GM21723 (cell line): Measurements from ENCODE around the gene TUT4.

Experiments
- ATAC-seq: cut with Tn5 transposase; IDR thresholded peaks from one replicate; pipeline ENCODE4 v1.9.1; 2021; ENCODE audit warnings: mild to moderate bottlenecking, moderate library complexity; ENCODE audit not compliant: unreplicated experiment

TUT4 gene

DNA sequence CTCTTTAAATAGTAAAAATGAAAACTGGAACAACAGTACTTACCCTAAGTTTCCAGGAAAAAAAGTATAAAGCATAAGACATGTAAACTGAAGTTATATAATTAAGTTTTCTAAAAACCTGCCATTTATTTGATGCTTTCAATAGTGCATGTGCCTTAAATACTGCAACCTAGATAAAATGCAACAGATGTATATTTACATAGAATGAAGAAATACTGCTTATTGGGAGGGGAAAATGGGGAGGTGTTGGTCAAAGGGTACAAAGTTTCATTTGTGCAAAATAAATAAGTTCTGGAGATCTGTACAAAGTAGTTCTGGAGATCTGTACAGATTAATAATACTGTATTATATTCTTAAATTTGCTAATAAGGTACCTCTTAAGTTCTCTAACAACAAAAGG is 79.9 kb downstream of the TUT4 start:
- ATAC-seq: no peak

DNA sequence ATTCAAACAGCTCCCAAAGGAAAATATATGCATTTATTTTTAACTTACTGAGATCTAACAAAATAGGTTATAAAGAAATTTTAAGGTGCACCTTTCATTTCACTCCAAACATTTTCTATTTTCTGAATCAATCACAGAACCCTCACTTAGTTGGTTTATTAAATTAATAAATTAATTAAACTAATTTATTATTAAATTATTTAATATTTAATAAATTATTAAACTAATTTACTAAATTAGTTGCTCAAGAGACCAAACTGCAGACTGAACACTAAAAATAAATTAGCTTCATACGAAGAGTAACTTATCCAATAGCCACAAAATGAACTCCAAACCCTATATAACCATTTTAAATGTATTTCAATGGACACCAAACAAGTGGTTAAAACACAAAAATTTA is 80.5 kb downstream of the TUT4 start:
- no peak for ATAC-seq

DNA sequence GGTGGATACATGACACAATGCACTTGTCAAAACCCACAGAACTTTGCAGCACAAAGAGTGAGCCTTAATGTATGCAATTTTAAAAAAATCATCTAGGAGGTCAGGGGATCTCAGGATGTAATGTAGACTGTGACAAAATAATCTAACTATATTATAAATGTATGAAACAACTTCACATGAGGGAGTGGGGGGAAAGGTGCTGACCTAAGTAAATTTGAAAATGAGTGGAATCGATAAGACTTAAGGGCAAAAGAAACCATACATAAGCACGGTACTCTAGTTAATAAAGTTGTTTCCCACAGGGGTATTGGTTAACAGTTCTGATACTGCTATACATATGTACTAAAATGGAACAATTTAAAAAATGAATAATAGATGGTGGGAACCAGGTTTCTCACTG is 83.8 kb downstream of the TUT4 start:
- ATAC-seq: no peak

DNA sequence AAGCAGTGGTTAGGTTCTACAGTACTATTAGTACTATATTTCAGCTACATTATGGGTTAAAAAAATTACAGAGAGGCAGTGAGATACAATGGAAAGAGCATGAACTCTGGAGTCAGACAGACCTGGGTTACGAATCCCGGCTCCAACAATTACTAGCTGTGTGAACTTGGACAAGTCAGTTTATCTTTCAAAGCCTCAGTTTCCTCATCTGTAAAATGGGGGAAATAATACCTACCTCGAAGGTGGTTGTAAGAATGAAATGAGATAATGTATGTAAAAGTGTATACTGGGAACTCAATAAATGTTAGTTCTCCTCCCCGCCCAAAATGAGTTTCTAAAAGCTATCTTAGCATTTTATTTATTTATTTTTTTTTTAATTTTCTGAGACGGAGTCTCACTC is 89.0 kb downstream of the TUT4 start:
- no peak for ATAC-seq

DNA sequence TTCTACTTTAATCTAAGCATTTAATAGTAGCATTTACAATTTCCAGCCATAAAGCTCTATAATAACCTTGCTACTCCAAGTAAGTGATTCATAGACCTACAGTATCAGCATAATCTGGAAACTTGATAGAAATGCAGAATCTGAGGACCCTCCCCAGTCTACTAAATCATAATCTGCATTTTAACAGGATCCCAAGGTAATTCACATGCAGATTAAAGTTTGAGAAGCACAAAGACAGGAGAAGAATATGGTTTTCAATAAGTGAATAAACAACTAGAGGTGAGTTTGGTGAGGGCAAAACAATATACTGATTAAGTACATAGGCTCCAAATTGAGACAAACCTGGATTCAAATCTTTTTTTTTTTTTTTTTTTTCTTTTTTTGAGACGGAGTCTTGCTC is 91.1 kb downstream of the TUT4 start:
- ATAC-seq: no peak

DNA sequence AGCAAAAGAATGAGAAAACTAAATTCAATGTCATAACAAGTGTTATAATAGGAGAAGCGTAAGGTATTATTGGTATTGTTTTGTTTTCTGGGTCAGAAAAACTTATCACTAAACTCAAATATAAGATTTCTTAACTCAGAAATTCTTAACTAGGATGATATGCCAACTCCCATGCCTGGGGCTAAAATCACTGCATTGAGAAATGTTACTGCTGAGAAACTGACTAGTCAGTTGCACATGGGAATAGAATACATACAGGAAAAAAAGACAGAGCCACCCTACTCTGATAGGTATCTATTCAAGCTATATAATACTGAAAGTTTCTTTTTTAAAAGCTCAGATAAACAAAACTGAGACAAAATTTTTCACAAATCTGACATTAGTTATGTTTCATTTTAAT is 92.2 kb downstream of the TUT4 start:
- ATAC-seq: no peak

DNA sequence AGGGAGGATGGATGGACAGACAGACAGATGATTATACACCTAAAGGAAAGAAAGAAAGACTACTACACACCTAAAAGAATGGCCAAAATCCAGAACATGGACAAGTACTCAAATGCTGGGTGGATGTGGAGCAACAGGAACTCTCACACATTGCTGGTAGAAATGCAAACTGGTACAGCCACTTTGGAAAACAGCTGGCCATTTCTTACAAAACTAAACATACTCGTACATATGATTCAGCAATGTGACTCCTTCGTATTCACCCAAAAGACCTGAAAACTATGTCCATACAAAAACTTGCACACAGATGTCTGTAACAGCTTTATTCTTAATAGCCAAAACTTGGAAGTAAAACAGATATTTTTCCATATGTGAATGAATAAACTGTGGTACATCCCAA is 97.2 kb downstream of the TUT4 start:
- ATAC-seq: no peak

DNA sequence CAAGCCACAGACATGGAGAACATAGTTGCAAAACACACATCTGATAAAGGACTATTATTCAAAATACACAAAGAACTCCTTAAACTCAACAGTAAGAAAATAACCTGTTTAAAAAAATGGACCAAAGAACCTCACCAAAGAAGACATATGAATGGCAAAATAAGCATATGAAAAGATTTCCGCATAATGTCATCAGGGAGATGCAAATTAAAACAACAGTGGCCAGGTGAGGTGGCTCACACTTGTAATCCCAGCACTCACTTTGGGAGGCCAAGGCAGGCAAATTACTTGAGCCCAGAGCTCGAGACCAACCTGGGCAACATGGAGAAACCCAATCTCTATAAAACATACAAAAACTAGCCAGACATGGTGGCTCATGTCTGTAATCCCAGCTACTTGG is 98.1 kb downstream of the TUT4 start:
- no peak for ATAC-seq

DNA sequence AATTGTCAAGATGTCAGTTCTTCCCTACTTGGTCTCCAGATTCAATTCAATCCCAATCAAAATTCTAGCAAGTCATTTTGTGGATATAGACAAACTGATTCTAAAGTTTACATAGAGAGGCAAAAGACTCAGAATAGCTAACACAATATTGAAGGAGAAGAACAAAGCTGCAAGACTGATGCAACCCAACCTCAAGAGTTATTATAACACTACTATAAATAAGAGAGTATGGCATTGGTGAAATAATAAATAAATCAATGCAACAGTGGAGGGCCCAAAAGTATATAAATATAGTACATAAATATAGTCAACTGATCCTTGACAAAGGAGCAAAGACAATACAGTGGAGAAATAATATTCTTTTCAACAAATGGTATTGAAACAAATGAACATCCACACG is 98.8 kb downstream of the TUT4 start:
- ATAC-seq: no peak

DNA sequence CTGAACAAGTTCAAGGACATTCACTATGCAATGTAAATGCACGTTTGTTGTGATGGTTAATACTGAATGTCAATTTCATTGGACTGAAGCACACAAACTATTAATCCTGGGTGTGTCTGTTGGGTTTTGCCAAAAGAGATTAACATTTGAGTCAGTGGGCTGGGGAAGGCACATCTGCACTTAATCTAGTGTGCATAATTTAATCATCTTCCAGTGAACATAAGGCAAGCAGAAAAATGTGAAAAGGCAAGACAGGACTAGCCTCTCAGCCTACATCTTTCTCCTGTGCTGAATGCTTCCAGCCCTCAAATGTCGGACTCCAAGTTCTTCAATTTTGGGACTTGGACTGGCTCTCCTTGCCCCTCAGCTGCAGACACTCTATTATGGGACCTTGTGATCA is 108.4 kb downstream of the TUT4 start:
- no peak for ATAC-seq

DNA sequence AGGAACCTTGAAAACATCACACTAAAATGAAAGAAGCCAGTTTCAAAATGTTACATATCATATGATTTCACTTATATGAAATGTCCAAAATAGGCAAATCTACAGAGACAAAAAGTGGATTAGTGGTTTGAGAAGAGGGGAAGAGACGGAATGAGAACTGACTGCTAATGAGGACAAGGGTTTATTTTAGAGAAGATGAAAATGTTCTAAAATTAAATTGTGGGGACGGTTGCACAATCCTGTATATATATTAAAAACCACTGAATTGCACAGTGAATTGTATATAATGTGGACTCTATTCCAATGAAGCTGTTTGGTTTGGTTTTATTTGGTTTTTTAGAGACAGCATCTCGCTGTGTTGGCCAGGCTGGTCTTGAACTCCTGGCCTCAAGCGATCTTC is 112.9 kb downstream of the TUT4 start:
- ATAC-seq: no peak

DNA sequence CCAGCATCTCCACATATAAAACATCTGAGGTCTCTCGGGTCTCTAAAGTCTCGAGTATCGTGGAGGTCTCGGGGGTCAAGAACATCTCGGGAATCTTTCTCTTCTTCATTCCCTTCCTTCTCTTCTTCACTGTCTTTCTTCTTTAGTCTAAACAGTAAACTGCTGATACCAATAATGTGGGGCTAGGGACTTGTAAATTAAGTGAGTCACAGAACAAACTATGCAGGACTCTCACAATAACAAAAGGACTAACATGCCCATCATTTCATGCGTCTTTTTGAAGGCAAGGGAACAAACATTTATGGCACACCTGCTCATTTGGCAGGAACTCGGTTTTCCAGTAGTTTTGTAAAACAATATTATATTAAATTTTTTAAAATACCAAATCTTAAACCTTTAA is 116.1 kb downstream of the TUT4 start:
- ATAC-seq: no peak

DNA sequence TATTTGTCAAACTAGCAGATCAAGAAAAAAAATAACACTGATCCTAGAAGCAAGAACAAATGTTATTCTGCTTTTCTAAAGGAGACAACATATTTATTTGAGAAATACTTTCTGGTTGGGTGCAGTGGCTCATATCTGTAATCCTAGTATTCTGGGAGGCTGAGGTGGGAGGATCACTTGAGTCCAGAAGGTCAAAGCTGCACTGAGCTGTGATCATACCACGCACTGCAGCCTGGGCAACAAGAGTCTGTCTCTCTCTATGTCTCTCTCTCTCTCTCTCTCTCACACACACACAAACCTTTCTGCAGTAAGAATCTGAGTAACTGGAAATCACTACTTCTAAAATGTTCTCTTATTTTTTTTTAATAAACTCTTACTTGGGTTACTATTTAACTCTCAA is 117.2 kb downstream of the TUT4 start:
- no peak for ATAC-seq

DNA sequence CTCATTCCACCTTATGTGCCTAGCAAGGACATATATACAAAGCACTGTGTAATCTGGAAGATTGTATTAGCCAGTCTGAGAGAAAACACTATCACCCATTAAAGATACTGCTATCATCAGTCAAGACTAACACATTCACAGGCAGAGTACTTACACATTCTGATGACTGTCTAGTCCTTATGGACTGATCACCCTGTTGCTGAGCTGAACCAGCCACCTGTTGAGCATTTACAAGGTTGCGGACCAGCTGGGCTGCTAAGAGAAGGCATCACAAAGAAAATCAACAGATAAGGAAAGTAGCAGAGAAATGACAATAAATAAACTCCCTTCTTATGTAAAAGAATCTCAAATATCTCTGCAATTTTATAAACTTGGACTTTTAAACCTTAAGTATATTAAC is 117.7 kb downstream of the TUT4 start:
- ATAC-seq: no peak

DNA sequence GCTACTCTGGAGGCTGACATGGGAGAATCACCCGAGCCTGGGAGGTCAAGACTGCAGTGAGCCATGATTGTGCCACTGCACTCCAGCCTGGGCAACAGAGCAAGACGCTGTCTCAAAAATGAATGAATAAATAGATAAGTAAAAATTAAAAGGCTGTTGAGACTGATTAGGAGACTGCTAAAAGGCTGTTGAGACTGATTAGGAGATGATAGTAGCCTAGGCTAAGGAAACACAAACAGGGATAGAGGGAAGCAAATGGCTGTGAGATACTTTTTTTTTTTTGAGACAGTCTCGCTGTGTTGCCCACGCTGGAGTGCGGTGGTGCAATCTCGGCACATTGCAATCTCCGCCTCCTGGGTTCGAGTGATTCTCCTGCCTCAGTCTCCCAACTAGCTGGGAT is 120.1 kb downstream of the TUT4 start:
- no peak for ATAC-seq

DNA sequence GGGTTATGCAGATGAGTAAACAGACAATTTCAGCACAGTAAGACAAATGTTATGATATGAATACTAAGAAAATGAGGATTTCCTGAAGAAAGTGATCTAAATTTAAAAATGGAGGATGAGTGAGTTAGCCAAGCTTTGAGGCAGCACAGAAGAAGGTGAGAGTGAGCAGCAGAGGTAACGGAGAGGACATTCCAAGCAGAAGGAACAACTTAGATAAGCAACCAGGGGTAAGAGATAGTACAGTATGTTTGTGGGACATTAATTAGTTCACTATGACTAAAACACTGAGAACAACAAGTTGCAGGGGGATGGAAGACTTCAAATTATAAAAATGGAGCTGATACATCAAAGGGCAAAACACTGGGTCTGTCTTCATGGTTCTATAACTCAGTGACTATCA is 125.7 kb downstream of the TUT4 start:
- no peak for ATAC-seq

DNA sequence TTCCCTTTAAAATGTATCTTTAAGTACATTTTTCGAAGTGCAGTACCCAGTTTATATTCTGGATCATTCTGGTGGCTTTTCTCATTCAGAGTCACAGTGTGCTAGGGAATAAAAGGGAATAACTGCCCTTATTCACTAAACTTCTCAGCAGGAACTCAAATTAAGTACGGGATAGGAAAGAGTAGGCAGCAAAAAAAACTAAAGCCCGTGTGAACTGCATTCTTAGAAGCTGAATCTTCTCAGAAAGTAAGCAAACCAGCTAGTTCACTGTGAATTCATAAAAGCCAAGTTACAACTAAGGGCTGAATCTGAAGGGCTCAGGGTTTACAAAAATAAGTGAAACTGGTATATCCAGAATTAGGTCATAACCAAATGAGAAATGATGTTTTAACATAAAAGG is 126.5 kb downstream of the TUT4 start:
- ATAC-seq: no peak

DNA sequence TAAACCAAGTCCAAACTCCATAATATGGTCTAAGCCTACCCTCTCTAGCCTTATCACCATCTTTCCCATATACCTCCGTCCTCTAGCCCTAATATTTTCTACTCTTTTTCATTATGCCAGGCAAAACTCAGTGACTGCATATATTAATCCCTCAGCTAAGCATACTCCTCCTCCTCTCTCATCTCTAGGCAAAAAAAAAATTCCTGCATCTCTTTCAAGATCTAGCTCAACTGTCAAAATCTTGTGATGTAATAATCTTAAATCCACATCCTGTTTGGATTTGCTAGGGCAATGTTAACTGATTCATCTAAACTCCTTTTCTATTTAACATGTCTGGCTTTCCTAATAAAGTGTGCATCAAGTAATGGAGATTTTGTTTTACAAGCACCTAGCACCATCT is 128.1 kb downstream of the TUT4 start:
- ATAC-seq: no peak

DNA sequence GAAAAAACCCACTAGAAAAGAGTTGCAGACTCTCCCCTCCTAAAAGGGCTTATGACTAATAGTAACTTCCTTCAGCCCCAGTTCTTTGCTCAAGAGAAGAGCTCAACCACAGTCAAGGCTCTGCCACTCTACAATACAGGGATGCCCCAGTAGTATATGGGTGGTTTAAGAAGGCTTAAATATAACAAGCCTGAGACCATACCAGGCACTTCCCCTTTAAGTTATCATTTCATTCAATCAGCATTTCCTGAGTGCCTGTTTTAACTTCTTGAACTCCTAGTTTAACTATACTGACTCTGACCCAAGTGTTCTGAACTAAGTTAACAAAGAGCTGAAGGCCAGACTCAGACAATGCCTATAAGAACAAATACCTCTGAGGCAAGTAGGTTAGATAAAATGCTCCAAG is 128.7 kb downstream of the TUT4 start:
- no peak for ATAC-seq

DNA sequence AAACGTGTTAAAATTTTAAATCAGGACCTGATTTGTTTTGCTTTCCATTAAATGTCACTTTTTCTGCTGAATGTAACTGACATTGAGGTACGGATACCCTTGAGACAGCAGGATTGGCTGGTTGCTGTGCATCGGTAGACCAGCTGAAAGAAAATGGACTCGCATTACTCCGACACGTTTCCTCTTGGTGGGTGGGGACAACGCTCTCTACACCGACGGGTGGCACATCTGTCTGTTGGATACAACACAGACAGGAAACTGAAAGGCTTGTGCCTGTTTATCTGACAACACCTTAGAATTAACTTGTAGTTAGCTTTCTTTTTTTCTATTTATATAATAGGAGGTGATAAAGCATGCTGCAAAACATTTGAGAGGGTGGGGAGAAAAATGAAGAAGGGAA is 129.1 kb downstream of the TUT4 start:
- no peak for ATAC-seq

DNA sequence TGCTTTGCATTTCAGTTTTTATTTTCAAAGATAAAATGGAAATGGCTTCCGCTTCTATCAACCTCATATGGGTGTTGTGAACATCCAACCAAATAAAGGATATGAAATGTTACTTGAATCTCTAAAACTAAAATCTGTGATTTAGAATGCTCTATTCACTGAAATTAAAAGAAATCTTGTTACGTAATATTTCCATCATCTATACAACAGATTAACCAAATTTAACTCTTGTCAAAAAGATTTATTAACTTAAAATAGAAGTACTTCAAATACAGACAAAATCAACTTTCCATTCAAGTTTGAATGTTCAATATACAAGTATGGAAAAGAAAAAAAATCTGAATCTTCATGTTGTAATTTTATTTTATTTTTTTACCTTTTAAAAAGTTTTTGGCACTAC is 129.8 kb downstream of the TUT4 start:
- no peak for ATAC-seq

DNA sequence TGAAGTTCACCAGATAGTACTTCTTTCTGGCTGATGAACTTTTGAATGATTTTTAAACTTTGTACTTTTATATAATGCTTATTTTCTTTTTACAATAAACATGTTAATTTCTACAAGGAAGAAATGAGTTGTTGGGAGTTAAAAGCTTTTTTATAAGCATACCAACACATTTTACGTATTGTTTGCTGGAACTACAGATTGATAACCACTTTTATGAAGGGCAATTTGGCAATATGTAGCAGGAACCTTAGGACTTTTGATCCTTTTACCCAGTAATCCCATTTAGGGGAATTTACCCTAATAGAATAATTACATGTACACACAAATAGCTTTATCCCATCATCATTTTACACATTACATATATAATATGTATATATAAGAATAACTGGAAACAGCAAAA is 132.2 kb downstream of the TUT4 start:
- no peak for ATAC-seq

DNA sequence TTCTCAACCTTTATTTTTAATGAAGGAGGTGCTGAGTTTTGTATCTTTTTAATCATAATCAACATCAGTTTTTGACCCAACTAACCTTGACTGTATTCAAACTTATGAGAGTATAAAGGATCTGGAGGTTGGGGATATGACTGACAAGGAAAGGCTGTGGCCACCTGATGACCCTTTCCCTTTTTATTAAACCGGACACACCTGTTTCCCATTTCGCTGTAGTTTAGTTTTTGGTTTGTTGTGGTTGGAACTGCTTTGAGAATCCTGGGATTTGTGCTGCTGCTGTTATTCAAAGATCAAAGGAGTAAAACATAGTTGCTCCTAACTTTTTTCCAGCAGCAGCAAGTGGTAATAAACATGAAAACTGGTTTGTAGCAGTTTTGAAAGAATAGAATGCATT is 136.1 kb downstream of the TUT4 start:
- no peak for ATAC-seq

DNA sequence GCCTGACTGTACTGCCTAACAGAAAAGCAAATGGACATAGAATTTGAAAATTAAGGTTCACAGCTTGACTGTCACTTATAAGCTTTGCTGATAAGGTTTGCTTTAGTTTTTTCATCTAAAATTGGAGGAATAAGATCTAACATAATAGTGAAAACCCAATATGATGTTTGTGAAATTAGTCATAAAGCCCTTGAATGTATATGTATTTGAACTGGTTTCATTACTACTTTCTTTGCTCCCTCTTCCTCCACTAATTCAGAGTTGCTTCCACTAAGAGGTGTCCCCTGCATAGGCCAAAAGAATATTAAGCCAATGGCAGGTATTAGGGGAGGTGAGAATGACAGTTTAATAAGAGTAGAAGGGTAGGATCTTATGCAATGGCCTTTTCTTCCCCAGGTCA is 137.9 kb downstream of the TUT4 start:
- no peak for ATAC-seq
